HG02970 (cell line): ENCODE measurements around the gene HSDL2.
"Not testable (repeated sequence)": the region's sequence is repeated elsewhere in the genome, so short reads cannot be mapped to it uniquely, and the experiment has no call there.

Source experiments
- ATAC-seq: cut with Tn5 transposase; IDR thresholded peaks from one replicate; pipeline ENCODE4 v1.9.1; 2021; ENCODE audit warnings: mild to moderate bottlenecking, moderate library complexity, moderate number of reproducible peaks; ENCODE audit not compliant: unreplicated experiment, low FRiP score

The HSDL2 gene

DNA sequence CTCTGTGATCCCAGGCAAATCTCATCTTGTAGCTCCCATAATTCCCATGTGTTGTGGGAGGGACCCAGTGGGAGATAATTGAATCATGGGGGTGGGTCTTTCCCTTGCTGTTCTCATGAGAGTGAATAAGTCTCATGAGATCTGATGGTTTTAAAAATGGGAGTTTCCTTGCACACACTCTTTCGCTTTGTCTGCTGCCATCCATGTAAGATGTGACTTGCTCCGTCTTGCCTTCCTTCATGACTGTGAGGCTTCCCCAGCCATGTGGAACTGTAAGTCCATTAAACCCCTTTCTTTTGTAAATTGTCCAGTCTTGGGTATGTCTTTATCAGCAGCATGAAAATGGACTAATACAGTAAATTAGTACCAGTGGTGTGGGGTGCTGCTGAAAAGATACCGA, 14.7 kb upstream of the HSDL2 start:
- ATAC-seq, result not testable (repeated sequence)

DNA sequence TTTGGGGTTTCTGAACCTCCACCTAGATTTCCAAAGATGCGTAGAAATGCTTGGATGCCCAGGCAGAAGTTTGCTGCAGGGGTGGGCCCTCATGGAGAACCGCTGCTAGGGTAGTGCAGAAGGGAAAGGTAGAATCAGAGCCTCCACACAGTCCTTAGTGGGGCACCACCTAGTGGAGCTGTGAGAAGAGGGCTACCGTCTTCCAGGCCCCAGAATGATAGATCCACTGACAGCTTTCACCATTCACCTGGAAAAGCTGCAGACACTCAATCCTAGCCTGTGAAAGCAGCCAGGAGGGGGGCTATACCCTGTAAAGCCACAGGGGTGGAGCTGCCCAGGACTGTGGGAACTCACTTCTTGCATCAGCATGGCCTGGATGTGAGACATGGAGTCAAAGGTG, 13.3 kb upstream of the HSDL2 start:
- ATAC-seq, result no peak

DNA sequence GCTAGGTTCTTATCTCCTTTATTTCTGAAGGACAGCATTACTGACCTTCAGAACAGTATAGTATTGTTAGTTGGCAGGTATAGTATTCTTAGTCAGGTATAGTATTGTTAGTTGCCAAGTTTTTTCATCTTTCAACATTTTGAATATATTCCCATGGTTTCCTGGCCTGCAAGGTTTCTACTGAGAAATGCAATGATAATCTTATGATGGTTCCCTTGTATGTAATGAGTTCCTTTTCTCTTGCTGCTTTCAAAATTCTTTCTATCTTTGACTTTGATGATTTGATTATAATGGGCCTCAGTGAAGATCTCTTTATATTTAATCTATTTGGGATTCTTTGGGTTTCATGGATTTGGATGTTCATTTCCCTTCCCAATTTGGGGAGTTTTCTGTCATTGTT, 12.4 kb upstream of the HSDL2 start:
- ATAC-seq, result no peak

DNA sequence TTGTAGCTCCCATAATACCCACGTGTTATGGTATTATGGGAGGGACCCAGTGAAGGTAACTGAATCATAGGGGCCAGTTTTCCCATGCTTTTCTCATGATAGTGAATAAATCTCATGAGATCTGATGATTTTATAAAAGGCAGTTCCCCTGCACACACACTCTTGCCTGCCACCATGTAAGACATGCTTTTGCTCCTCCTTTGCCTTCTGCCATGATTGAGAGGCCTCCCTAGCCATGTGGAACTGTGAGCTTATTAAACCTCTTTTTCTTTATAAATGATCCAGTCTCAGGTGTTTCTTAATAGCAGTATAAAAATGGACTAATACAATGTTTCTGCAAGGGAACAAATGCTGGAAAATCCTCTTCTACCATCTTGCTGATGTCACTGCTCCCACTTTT, 10.1 kb upstream of the HSDL2 start:
- no peak for ATAC-seq

DNA sequence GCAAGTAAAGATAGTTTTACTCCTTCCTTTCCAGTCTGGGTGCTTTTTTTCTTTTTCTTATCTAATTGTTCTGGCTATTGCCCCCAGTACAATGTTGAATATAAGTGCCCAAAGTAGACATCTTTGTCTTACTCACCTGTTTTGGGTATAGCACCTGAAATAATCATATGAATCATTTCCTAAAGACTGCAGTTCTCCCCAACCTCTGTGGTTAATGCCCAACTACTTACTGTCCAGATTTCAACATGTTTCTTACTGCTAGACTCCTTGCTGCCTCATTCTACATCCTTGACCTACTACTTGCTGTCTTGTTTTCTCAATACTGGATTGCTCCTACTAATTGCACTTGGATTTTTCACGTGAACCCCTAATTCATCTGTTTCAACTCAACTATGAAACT, 8.8 kb upstream of the HSDL2 start:
- no peak for ATAC-seq

DNA sequence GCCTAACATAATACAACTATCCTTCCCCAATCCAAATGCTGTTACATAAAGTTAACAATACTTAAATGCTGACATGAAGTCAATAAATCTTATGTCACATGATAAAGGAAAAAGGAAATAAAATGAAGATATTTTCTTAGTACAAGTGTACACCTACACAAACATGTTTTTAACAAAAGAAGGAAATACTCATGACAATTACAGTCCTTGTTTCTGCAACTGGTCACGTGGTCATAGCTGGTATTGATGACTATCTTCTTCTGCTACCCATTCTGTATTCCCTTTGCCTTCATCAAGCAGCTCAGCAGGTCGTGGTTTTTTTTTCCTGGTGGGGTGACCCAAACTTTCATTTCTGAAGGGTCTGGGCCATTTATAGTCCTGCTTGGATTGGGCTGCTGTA, 6.2 kb upstream of the HSDL2 start:
- not testable (repeated sequence) for ATAC-seq

DNA sequence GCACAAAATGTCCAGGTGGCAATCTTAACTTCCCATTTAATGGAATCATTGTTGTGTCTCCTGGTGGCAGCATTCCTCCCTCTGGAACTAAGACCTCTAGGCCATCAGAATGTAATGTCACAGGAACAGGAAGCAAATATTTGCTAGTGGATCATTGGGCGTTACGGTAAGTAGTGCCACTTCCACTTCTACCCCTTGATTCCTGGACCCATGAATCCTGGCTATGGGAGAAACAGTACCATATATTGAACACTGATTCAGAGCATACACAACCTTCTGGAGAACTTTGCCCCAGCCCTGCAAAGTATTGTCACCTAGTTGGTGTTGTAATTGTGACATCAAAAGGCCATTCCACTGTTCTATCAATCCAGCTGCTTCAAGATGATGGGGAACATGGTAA, 5.7 kb upstream of the HSDL2 start:
- ATAC-seq, result not testable (repeated sequence)

DNA sequence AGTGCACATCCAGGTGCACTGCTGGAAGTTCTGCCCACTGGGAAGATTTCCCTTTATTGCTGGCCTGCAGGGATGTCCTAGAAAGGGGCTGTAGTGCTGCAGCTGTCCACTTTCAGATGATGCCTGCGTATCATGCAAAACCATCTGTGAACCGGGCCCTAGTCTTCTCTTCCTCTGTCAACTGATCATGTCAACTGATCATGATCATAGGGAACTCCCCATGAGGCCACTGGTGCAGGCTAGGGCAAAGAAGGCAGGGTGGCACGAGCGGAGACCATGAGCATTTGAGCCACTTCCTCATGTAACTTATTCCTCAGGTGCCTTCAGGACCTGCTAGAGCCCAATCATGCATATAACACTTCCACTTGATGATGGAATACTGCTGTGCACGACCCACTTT, 4.5 kb upstream of the HSDL2 start:
- no peak for ATAC-seq

DNA sequence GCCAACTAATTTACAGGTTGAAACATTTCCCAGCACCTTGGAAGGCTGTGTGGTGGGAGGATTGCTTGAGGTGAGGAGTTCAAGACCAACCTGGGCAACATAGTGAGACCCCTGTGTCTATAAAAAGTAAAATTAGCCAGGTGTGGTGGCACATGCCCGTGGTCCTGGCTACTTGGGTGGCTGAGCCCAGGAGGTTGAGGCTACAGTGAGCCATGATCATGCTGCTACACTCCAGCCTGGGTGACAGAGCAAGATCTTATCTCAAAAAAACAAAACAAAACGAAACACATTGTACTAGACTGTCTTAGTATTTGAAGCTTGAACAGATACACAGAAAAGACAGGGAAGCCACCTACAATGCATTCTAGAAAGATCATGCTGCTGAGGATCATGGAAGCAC, 2.8 kb upstream of the HSDL2 start:
- no peak for ATAC-seq

DNA sequence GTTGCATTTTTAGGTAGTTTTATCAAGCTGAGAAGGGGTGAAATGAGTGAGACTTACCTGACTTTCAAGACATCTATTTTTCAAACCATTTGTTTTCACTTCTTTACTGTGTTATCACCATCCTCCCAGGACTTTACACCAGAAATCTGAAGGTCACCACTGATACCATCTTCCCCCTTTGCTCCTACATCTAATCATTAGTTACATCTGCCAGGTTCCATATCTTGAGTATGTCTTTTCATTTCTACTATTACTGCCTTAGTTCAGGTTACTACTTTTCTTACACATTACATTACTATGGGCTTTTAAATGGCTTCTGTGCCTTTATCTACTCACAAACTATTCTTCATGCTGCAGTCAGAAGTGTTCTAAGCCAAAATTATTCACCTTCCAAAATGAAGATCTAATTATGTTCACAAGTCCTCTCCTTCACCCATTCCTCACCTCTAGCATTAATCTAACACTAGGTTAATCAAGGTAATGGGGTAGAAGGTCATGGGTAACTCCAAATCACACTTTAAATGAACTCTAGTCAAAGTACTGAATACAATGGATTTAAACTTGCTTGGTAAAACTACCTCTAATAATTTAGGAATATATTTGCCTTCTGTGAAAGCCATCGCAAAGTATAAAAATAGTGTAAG, 2.1 kb upstream of the HSDL2 start:
- ATAC-seq, result no peak

DNA sequence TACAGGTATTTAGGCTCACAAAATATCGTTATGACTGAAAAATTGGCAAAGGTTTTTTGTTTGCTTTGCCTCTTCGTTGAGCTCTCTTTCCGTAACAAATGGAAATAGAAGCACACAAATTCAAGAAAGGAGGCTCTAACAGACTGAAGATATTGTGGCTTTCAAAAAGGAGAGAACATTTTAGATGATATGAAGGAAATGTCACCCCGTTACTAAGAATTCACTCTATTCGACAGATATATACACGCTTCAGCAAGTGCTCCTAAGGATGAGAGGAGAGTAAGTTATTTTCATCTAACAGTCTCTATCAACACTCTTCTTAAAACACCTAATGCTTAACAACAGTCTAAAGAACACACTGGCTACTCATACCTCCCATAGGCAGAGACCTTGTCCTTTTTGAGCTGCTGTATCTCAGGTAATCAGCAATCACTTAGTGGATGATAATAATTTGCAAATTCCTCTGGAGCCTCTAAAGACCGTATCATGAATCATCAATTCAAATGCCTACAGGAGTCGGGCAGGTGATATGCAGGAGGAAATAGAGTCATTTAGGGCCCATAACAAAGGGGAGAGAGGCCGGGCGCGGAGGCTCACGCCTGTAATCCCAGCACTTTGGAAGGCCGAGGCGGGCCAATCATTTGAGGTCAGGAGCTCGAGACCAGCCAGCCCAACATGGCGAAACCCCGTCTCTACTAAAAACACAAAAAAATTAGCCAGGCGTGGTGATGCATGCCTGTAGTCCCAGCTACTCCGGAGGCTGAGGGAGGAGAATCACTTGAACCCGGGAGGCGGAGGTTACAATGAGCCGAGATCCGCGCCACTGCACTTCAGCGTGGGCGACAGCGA, 1.4 kb upstream of the HSDL2 start:
- ATAC-seq, result no peak

DNA sequence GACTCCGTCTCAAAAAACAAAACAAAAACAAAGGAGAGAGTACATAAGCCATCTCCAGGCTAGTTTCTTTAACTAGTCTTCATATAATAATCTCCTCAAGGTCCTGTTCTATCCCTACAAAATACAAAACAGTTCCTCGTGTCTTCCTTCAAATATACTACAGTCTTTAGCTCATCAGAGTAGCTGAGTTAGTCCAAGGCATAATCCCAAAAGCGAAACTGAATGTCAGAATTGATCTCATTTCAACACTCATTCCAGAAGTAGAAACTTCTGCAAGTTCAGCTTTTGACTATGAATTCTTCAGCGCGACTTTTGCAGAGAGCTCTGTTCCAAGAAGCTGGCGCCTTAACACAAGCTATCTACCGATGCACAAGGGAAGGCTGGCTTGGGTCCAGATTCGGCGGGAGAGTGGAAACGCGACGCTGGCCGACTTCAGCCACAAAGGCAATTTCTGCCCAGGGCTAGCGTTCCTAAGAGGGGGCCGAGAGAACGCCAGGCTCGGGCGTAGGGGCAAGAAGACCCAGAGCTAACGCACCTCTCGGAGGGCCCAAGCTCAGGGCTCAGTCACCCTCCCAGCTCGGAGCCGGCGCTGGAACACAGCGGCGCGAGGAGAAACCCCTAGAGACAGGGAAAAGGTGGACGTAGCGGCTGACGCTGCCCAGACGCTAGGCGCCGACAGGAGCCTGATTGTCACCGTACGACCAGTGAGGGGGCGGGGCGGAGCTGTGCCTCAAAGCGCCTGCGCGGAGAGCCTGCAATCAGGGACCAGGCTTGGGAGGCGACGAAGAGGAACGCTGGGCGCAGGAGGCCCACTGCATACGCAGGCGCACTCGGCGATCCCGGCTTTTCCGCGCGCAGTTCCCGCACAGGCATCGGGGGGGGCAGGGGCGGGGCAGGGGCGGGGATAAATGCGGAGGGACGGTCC, 469 bp upstream of the HSDL2 start:
- peak; percentile 89 for ATAC-seq

DNA sequence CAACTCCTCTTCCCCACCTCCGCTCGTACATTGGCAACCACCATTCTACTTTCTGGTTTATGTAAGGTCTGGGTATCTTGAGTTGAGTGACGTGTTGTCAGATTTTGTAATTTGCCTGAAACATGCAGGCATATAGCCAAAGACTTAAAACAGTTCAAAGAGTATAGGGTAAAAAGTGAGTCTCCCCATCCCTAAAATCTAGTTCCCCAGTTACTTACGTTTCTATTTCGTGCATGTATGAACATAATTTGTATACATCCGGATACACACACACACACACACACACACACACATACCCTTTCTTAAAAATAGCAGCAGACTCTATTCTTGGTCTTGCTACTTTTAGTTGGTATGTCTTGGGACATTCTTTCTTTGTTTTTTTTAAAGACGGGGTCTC, 915 bp downstream of the HSDL2 start:
- ATAC-seq, result no peak

DNA sequence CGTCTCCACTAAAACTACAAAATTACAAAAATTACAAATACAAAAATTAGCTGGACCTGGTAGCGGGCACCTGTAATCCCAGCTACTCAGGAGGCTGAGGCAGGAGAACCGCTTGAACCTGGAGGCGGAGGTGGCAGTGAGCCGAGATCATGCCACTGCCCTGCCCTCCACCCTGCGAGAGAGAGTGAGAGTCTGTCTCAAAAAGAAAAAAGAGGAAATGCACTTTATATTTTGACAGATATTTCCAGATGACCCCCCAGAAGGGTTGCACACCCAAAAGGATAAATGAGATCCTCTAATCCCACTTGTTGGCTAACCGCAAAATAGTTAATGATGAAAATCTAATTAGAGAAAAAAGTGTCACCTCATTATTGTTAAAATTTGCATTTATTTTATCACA, 2.2 kb downstream of the HSDL2 start:
- ATAC-seq, result no peak

DNA sequence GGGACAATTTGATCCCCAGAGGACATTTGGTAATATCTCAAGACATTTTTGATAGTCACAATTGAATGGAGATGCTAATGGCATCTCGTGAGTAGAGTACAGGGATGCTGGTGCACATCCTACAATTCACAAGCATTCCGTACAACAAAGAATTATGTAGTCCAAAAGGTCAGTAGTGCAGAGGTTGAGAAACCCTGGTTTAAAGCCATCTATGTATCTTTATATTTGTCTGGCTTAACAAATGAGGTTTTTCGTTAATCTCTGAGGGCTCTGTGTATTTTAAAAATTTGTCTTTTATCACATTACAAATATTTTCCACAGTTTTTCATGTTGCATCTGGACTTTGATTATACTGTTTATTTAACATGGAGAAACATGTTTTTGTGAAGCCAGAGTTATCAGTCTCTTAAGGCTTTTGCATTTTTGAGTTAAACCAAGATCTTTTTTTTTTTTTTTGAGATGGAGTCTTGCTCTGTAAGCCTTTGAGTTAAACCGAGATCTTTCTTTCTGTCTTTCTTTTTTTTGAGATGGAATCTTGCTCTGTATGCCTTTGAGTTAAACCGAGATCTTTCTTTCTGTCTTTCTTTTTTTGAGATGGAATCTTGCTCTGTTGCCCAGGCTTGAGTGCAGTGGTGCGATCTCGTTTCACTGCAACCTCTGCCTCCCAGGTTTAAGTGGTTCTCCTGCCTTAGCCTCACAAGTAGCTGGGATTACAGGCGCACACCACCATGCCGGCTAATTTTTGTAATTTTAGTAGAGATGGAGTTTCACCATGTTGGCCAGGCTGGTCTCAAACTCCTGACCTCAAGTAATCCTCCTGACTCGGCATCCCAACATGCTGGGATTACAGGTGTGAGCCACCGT, 2.8 kb downstream of the HSDL2 start:
- no peak for ATAC-seq

DNA sequence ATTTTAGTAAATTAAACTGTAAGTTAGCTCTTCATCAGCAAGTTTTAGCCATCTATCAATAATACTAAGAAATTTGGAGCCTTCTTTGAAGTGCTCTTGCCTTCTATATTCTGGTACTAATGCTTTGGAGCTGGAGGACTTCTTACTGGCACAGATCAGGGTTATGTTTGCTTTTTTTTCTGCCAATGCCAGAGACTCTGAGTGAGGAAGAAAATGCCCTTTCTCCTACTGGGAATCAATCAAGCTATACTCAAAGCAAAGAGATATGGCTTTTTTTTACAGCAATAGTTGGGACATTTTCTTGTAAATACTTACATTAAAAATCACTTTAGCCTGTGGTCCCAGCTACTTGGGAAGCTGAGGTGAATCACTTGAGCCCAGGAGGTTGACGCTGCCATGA, 4.3 kb downstream of the HSDL2 start:
- no peak for ATAC-seq

DNA sequence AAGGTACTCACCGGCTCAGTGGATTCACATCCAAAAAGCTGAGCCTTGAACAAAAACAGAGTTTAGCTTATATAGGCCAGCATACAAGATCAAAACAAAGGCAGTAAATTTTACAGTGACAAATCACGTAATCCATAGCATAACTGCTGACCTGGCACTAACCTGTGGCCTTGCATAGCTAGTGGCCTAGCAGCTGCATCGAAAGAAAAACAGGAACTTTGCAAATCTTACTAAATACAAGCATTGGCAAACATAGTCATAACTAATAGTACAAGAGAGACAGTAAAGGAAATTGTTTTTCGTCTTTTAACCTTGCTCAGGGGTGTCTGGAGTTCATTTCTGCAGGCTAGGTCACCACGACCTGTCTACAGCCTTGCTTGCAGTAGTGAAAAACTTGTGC, 4.8 kb downstream of the HSDL2 start:
- ATAC-seq, result no peak

DNA sequence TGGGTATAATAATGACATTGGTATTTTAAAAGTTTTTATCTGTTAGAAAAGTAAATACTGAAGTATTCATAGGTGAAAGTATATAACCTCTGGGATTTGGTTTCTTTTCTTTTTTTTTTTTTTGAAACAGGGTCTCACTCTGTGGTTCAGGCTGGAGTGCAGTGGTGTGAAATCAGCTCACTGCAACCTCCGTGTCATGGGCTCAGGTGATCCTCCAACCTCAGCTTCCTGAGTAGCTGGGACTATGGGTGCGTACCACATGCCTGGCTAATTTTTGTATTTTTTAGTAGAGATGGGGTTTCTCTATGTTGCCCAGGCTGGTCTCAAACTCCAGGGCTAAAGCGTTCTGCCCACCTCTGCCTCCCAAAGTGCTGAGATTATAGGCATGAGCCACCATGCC, 7.2 kb downstream of the HSDL2 start:
- ATAC-seq, result no peak

DNA sequence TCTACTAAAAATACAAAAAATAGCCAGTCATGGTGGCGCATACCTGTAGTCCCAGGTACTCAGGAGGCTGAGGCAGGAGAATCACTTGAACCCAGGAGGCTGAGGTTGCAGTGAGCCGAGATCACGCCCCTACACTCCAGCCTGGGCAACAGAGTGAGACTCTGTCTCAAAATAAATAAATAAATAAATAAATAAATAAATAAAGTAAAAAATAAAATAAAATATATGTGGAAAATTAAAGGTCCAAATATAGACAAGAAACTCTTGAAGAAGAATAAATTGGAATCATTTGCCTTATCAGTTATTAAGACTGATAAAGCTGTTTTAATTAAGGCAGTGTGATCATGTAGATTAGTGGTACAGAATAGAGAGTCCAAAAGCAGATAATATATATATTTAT, 10.0 kb downstream of the HSDL2 start:
- not testable (repeated sequence) for ATAC-seq

DNA sequence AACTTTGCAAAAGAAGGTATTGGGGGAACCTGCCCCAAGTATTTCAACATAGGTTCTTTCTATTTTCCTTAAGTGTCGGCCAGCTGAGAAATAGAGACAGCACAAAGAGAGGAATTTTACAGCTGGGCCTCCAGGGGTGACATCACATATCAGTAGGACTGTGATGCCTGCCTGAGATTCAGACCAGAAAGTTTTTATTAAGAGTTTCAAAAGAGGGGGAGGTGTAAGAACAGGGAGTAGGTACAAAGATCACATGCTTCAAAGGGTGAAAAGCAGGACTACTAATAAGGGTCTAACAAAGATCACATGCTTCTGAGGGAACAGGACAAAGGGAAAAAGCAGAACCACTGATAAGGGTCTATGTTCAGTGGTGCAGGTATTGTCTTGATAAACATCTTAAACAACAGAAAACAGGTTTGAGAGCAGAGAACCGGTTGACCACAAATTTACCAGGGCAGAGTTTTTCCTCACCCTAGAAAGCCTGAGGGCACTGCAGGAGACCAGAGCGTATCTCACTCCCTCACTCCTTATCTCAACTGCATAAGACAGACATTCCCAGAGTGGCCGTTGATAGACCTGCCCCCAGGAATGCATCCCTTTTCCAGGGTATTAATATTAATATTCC, 12.1 kb downstream of the HSDL2 start:
- not testable (repeated sequence) for ATAC-seq
